Left kidney (tissue), 2 donors: ENCODE measurements around the gene CHST10. TPM values are rescaled to one million over a fixed set of nuclear protein-coding genes. Genes with fewer than 3 reads are reported as not detected.
A peak's percentile ranks its signal among the peaks of the same experiment; 100 is the strongest.
"Not testable (repeated sequence)": the region's sequence is repeated elsewhere in the genome, so short reads cannot be mapped to it uniquely, and the experiment has no call there.

Source experiments
- DNase-seq: peaks from one replicate; pipeline ENCODE4 v3.0.0-alpha.2; 2013
- polyA plus RNA-seq: library from polyadenylated mRNA; unstranded; fragments of 120-200 nt; gene quantifications from one replicate; pipeline ENCODE4 v1.2.1, GENCODE V29; 2013; ENCODE audit not compliant: insufficient read length

The CHST10 gene
- polyA plus RNA-seq, 1 donor: 22.0 TPM

GRCh38 chr2:100395532-100396350 lies 21.7 kb downstream of the CHST10 start:
- DNase-seq: no peak

- peak; percentile 22 for DNase-seq
Observed at GRCh38 chr2:100394111-100394641, 23.3 kb downstream of the CHST10 start.

- DNase-seq: no peak
Observed at GRCh38 chr2:100393362-100393761, 24.1 kb downstream of the CHST10 start.

- no peak for DNase-seq
Observed at GRCh38 chr2:100392715-100393114, 24.8 kb downstream of the CHST10 start.

GRCh38 chr2:100391735-100392515 lies 25.5 kb downstream of the CHST10 start:
- DNase-seq: no peak

- DNase-seq: no peak
Observed at GRCh38 chr2:100390001-100390940, 27.2 kb downstream of the CHST10 start.

GRCh38 chr2:100388703-100389102 lies 28.8 kb downstream of the CHST10 start:
- no peak for DNase-seq

GRCh38 chr2:100383954-100384353 lies 33.5 kb downstream of the CHST10 start:
- no peak for DNase-seq

GRCh38 chr2:100383306-100383705 lies 34.2 kb downstream of the CHST10 start:
- no peak for DNase-seq

GRCh38 chr2:100381240-100381639 lies 36.2 kb downstream of the CHST10 start:
- peak; percentile 84 for DNase-seq

- no peak for DNase-seq
Observed at GRCh38 chr2:100380681-100381080, 36.8 kb downstream of the CHST10 start.

GRCh38 chr2:100376836-100377235 lies 40.6 kb downstream of the CHST10 start:
- no peak for DNase-seq

GRCh38 chr2:100367163-100367562 lies 50.3 kb downstream of the CHST10 start:
- DNase-seq: no peak

GRCh38 chr2:100365434-100365833 lies 52.0 kb downstream of the CHST10 start:
- no peak for DNase-seq

GRCh38 chr2:100362269-100362668 lies 55.2 kb downstream of the CHST10 start:
- DNase-seq: not testable (repeated sequence)

- DNase-seq: no peak
Observed at GRCh38 chr2:100359576-100359975, 57.9 kb downstream of the CHST10 start.

GRCh38 chr2:100358554-100358953 lies 58.9 kb downstream of the CHST10 start:
- no peak for DNase-seq

GRCh38 chr2:100352521-100352920 lies 64.9 kb downstream of the CHST10 start:
- peak; percentile 4 for DNase-seq

GRCh38 chr2:100350661-100351185 lies 66.7 kb downstream of the CHST10 start:
- DNase-seq: no peak

- not testable (repeated sequence) for DNase-seq
Observed at GRCh38 chr2:100345144-100345543, 72.3 kb downstream of the CHST10 start.

- DNase-seq: no peak
Observed at GRCh38 chr2:100344433-100344832, 73.0 kb downstream of the CHST10 start.

- not testable (repeated sequence) for DNase-seq
Observed at GRCh38 chr2:100342466-100342865, 75.0 kb downstream of the CHST10 start.
